HepG2 (cell line): Measurements from ENCODE around the gene TRAPPC1. TPM values are rescaled to one million over a fixed set of nuclear protein-coding genes. Genes with fewer than 3 reads are reported as not detected.
A peak's percentile ranks its signal among the peaks of the same experiment; 100 is the strongest.

ENCODE experiments used
- CCAR2 ChIP-seq: fragments of 200-400 bp; formaldehyde crosslinking; optimal IDR thresholded peaks from 2 replicates; pipeline ENCODE3; 2018; ENCODE audit warnings: low read depth, mild to moderate bottlenecking, low read length, moderate library complexity
- CEBPB ChIP-seq: IDR thresholded peaks from 2 replicates; pipeline ENCODE4 v1.6.1; 2011; ENCODE audit warnings: low read depth, low read length, improper control_type of control experiment, borderline replicate concordance
- DPF2 ChIP-seq: sonication (generic); formaldehyde crosslinking; IDR thresholded peaks from 2 replicates; pipeline ENCODE4 v1.4.0; 2020; ENCODE audit warnings: mild to moderate bottlenecking, low read depth, missing genetic modification reagents, borderline replicate concordance
- FOSL1 ChIP-seq: sonication (generic); formaldehyde crosslinking; IDR thresholded peaks from 2 replicates; pipeline ENCODE4 v1.9.0; 2021; ENCODE audit warnings: missing genetic modification reagents, borderline replicate concordance
- GTF3A ChIP-seq: sonication (generic); formaldehyde crosslinking; conservative IDR thresholded peaks from 2 replicates; pipeline ENCODE4 v1.4.0; 2020; ENCODE audit warnings: mild to moderate bottlenecking, missing genetic modification reagents
- HNF1A ChIP-seq, 2 experiments: sonication (generic) in 1 of 2; formaldehyde crosslinking in 1 of 2; IDR thresholded peaks; 2 replicates each; pipeline versions ENCODE4 v1.4.0 to v1.6.1; 2016 to 2020; ENCODE audit warnings: borderline replicate concordance in 1 of 2, low read depth in 1 of 2, mild to moderate bottlenecking in 1 of 2, missing genetic modification reagents in 1 of 2
- HNF4A ChIP-seq: sonication (generic); formaldehyde crosslinking; IDR thresholded peaks from 2 replicates; pipeline ENCODE4 v1.4.0; 2020; ENCODE audit warnings: missing genetic modification reagents
- KDM5A ChIP-seq: fragments of 200-600 bp; sonication (generic); IDR thresholded peaks from 2 replicates; pipeline ENCODE4 v1.7.0; 2018; ENCODE audit warnings: antibody characterized with exemption, mild to moderate bottlenecking, low read length, borderline replicate concordance
- MIER3 ChIP-seq: IDR thresholded peaks from 2 replicates; pipeline ENCODE4 v1.6.1; 2016; ENCODE audit warnings: missing compliant biosample characterization, borderline replicate concordance
- ONECUT2 ChIP-seq: sonication (generic); formaldehyde crosslinking; IDR thresholded peaks from 2 replicates; pipeline ENCODE4 v1.4.0; 2020; ENCODE audit warnings: missing genetic modification reagents
- PBX2 ChIP-seq: IDR thresholded peaks from 2 replicates; pipeline ENCODE4 v1.6.1; 2016; ENCODE audit warnings: control low read depth
- SMC3 ChIP-seq: IDR thresholded peaks from 2 replicates; pipeline ENCODE4 v1.6.1; 2011; ENCODE audit warnings: low read length, improper control_type of control experiment
- SOX13 ChIP-seq, 3 experiments: fragments of 450-650 bp in 1 of 3; sonication (generic) in 1 of 3; formaldehyde crosslinking in 1 of 3; IDR thresholded peaks in 2 of 3; conservative IDR thresholded peaks in 1 of 3; 2 replicates each; pipeline versions ENCODE4 v1.5.0 to v1.6.1; 2016 to 2020; ENCODE audit warnings: antibody characterized with exemption in 1 of 3, mild to moderate bottlenecking in 1 of 3, missing compliant biosample characterization in 1 of 3, missing genetic modification reagents in 1 of 3, moderate library complexity in 1 of 3
- SRY ChIP-seq: sonication (generic); formaldehyde crosslinking; IDR thresholded peaks from 2 replicates; pipeline ENCODE4 v1.8.0; 2022; ENCODE audit warnings: mild to moderate bottlenecking, missing genetic modification reagents
- TAF1 ChIP-seq: sonication (generic); formaldehyde crosslinking; IDR thresholded peaks from 2 replicates; pipeline ENCODE4 v1.4.0; 2020; ENCODE audit warnings: missing genetic modification reagents
- ZNF256 ChIP-seq: sonication (generic); formaldehyde crosslinking; conservative IDR thresholded peaks from 2 replicates; pipeline ENCODE4 v1.4.0; 2020; ENCODE audit warnings: missing genetic modification reagents
- ZNF260 ChIP-seq: sonication (generic); formaldehyde crosslinking; IDR thresholded peaks from 2 replicates; pipeline ENCODE4 v1.4.0; 2020; ENCODE audit warnings: missing genetic modification reagents, low read depth, mild to moderate bottlenecking, borderline replicate concordance
- ZNF687 ChIP-seq: sonication (generic); formaldehyde crosslinking; IDR thresholded peaks from 2 replicates; pipeline ENCODE4 v1.5.1; 2020; ENCODE audit warnings: mild to moderate bottlenecking, missing genetic modification reagents, moderate library complexity
- ZZZ3 ChIP-seq: sonication (generic); formaldehyde crosslinking; IDR thresholded peaks from 2 replicates; pipeline ENCODE4 v1.4.0; 2020; ENCODE audit warnings: missing genetic modification reagents, mild to moderate bottlenecking, borderline replicate concordance
- polyA plus RNA-seq, 8 experiments: library from polyadenylated mRNA; depleted of rRNA in 3 of 8; stranded (reverse) in 7 of 8; unstranded in 1 of 8; fragments of >200 nt; fragmentation: Illumina TruSeq in 4 of 8; extraction: Trizol in 4 of 8; gene quantifications; 2 replicates each; pipeline versions ENCODE4 v1.2.1 to v1.2.3, GENCODE V29; 2011 to 2016; ENCODE audit warnings: low read depth in 4 of 8, missing spikeins in 1 of 8, mixed read lengths in 1 of 8; ENCODE audit not compliant: insufficient read depth in 1 of 8
- total RNA-seq, 5 experiments: library from RNA; depleted of rRNA; stranded (reverse); fragments of >200 nt; fragmentation: Illumina TruSeq; extraction: Trizol; gene quantifications; 2 replicates each; pipeline ENCODE4 v1.2.3, GENCODE V29; 2016; ENCODE audit warnings: low read depth in 1 of 5

TRAPPC1 gene
- total and polyA plus RNA-seq, 2 of the 13 experiments (the other 11 are each of a cell fraction or from before 2014, with no cell fraction given) = 28.1 to 44.9 TPM

- no peak for TF ChIP-seq MIER3
- TF ChIP-seq PBX2 (CRISPR knock-in tag) = peak; percentile 45; the same call in 1 of the 2 replicates
- no peak for TF ChIP-seq SRY (CRISPR knock-in tag)
- no peak for TF ChIP-seq CEBPB
- 0 out of 2 replicates have a peak, but pooled peaks have one; percentile 9 for TF ChIP-seq TAF1 (CRISPR knock-in tag)
- no peak for TF ChIP-seq CCAR2
- TF ChIP-seq ZNF256 (CRISPR knock-in tag) = no peak
- no peak for TF ChIP-seq FOSL1
- TF ChIP-seq DPF2 = no peak
- 0 out of 2 replicates have a peak, but pooled peaks have one; percentile 12 for TF ChIP-seq HNF1A (IDR thresholded peaks at IDR 0.05; ENCODE audit: low read depth)
- no peak for TF ChIP-seq HNF1A (CRISPR knock-in tag; IDR thresholded peaks at IDR 0.05; ENCODE audit: borderline replicate concordance)
- no peak for TF ChIP-seq GTF3A (CRISPR knock-in tag)
- peak; percentile 33; the same call in 1 of the 2 replicates for TF ChIP-seq ZNF687 (CRISPR knock-in tag)
- TF ChIP-seq KDM5A = no peak
- no peak for TF ChIP-seq ZZZ3 (CRISPR knock-in tag)
- TF ChIP-seq SMC3 = no peak
- TF ChIP-seq ONECUT2 = no peak
- no peak for TF ChIP-seq ZNF260
- no peak for TF ChIP-seq HNF4A (CRISPR knock-in tag)
- TF ChIP-seq SOX13 (IDR thresholded peaks at IDR 0.05) = no peak
- no peak for TF ChIP-seq SOX13 (CRISPR knock-in tag; conservative IDR thresholded peaks at IDR 0.05 in 1 of 2, IDR thresholded peaks at IDR 0.05 in 1 of 2)
Observed at GRCh38 chr17:7932949-7933348, 1.2 kb upstream of the TRAPPC1 start (continued).
